Motor neuron (in vitro differentiated cells): Measurements from ENCODE around the gene RBMS1. TPM values are rescaled to one million over a fixed set of nuclear protein-coding genes. Genes with fewer than 3 reads are reported as not detected.

Source experiments
- ATAC-seq, 8 experiments: fragments of 200-7000 bp; cut with Tn5 transposase; replicated peaks in 6 of 8; 2 replicates each; pipeline ENCODE4 v1.8.0; 2021; ENCODE audit warnings: mild to moderate bottlenecking in 8 of 8, moderate library complexity in 8 of 8
- H3K27ac ChIP-seq, 2 donors: fragments of 250-450 bp; sonication (Bioruptor Pico); 2 replicates each; pipeline ENCODE4 v1.9.0; 2021; ENCODE audit warnings: antibody characterized with exemption in 2 of 2, mild to moderate bottlenecking in 2 of 2, moderate library complexity in 1 of 2
- H3K4me1 ChIP-seq, 2 donors: fragments of 250-450 bp; sonication (Bioruptor Pico); replicated peaks in 1 of 2; 2 replicates each; pipeline ENCODE4 v1.6.1; 2021; ENCODE audit warnings: antibody characterized with exemption in 2 of 2, mild to moderate bottlenecking in 2 of 2, moderate library complexity in 1 of 2
- H3K4me3 ChIP-seq, 5 donors: fragments of 250-450 bp; sonication (Bioruptor Pico); 2 replicates each; pipeline ENCODE4 v1.9.0; 2021; ENCODE audit warnings: antibody characterized with exemption in 5 of 5, mild to moderate bottlenecking in 5 of 5, moderate library complexity in 4 of 5
- WGBS, 10 experiments: fragments of 450-650 bp; shearing (Covaris generic); methylation state at CpG; one replicate each; pipeline ENCODE4 v1.0.0; 2022; 5-methylcytosine and 5-hydroxymethylcytosine counted together
- in situ Hi-C, 9 experiments: fragments of 400-800 bp; cut with MboI; loops; one replicate each; pipeline ENCODE4 v1.15.0; 2021; ENCODE audit warnings: low sequenced_read_pairs in 9 of 9, low pct_unique_long_range_greater_than_20kb in 2 of 9; ENCODE audit not compliant: unreplicated experiment in 9 of 9
- total RNA-seq, 8 experiments: library from RNA; unstranded; fragments of 300-600 nt; gene quantifications; 2 replicates each; pipeline versions ENCODE4 v1.2.3 to v1.2.4, GENCODE V29; 2022

Gene RBMS1
- total RNA-seq, 8 experiments from 2014 or later = 17.9 to 172 (median 53.5) TPM

DNA sequence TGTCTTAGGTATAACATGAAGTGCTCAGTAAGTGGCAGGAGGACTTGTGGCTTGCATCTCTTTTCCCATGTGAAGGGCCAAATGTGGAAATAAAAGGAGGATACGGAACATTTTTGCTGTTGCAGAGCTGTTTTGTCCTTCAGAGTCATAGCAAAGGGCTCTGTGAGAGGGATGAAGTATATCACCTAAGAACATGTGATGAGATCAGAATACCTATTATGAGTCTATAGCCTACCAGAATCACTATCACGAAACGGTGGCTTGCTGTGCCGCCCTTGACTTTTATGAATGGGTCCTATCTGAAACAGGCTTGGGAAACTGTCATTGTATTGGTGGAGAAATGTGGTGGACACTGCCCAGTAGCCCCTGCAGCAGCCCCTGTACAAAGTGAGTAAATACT lies 226.6 kb downstream of the RBMS1 start:
- ATAC-seq = no peak

DNA sequence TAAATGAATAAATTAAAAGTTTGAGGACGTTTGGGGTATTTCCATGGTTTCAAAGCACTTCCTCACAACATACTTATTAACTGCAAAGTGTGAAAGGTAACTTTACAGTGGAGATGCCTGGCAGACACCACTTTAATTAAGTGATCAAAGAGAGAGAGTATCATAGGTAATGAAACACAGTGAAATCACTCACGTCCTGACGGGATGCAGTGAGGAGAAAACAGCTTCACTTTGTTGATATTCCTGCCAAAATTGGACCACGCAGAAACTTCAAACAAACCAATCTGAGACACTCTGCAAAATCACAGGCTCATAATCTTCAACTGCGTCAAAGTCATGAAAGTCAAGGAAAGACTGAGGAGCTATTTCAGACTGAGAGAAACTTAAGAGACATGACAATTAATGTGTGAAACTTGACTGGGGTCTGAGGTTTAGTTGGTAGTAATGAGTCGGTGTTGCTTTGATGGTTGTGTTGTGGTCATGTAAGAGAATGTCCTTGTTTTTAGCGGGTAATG lies 227.5 kb downstream of the RBMS1 start:
- H3K27ac ChIP-seq = no peak overlapping the region
- in situ Hi-C loops = no loop called here
- 69 to 100% (median 85%) methylated on average over 3 to 7 of the region's 7 CpGs; no CpG with 5 or more reads in 1 of the 10 experiments for WGBS, 10 experiments
- H3K4me1 ChIP-seq = peaks cover 16 to 21% of the 10 kb centered on the region in 2 donors
- H3K4me3 ChIP-seq = no peak overlapping the region
- ATAC-seq = no peak

More for the DNA sequence above, 226.6 kb downstream of the RBMS1 start:
- Histone ChIP-seq H3K27ac (no peak overlapping the region), H3K4me3 (no peak overlapping the region), H3K4me1 (peaks cover 16 to 24% of the 10 kb centered on the region in 2 donors)
- in situ Hi-C loops = no loop called here
- WGBS, 10 experiments = 96 to 100% (median 100%) methylated on average over 1 to 4 of the region's 4 CpGs; no CpG with 5 or more reads in 2 of the 10 experiments

DNA sequence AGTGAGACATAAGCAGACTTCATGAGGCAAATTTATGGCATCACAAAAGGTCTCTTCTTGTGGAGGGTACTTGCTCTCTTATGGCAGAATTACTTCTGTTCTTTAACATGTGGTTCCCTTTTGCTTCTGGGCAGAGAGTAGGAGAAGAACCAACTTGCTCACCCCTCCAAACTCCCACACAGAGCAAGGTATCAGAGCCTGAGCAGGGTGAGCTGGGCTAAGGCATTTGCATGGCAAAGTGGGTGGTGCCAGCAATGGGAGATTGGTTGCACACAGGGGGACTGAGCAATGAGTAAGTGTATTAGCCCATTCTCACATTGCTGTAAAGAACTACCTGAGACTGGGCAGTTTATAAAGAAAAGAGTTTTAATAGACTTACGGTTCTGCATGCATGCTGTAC lies 229.3 kb downstream of the RBMS1 start:
- WGBS, 10 experiments = 80 to 100% (median 90%) methylated on average over 1 of the region's 1 CpG; no CpG with 5 or more reads in 4 of the 10 experiments

DNA sequence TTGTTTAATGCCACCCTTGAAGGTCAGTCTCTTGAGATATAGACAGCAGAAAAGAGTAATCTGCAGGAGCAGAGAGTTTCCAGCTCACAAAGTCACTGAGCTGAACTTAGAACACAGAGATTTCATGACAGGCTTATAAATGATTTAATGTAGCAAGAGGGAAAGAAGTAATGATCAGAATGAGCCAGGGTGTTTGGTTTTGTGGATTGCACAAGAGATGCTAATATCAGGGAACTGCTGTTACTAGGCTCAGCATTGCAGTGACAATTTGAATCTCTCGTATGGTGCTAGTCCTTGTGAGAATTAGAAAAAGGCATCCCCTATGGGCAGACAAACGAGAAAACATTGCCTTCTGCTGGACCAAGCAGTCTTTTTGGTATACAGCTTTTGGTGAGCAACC lies 231.9 kb downstream of the RBMS1 start:
- peak in 4 of 8 experiments; percentile 29 to 59 (median 36) for ATAC-seq

More for the DNA sequence above, 229.3 kb downstream of the RBMS1 start:
- Histone ChIP-seq H3K4me1 (peaks cover 4 to 6% of the 10 kb centered on the region in 2 donors), H3K27ac (no peak overlapping the region), H3K4me3 (no peak overlapping the region)
- in situ Hi-C loops = no loop called here
- no peak for ATAC-seq

DNA sequence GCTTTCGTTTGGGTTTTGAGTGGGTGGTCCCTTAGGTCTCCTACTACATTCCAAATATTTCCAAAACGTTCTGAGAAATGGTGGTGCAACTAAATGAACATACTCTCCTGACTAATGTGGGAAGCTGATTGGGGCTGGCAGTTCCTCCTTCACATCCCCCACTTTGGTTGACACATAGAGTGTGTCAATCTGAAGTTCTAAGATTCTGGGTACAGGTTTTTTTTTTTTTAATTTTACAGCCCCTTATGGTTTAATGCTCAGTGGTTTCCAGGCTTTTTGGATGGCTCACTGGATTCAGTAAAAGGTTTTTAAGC lies 235.2 kb downstream of the RBMS1 start:
- Histone ChIP-seq H3K4me3 (no peak overlapping the region), H3K27ac (no peak overlapping the region), H3K4me1 (no peaks in the 10 kb centered on the region)
- in situ Hi-C loops = no loop called here
- no peak for ATAC-seq
- 50 to 92% (median 67%) methylated on average over 1 to 2 of the region's 2 CpGs; no CpG with 5 or more reads in 2 of the 10 experiments for WGBS, 10 experiments

More for the DNA sequence above, 231.9 kb downstream of the RBMS1 start:
- H3K4me3 ChIP-seq = no peak overlapping the region
- no peak overlapping the region for H3K27ac ChIP-seq
- no peaks in the 10 kb centered on the region for H3K4me1 ChIP-seq
- in situ Hi-C loops = no loop called here
- WGBS, 10 experiments = 42 to 100% (median 69%) methylated on average over 2 of the region's 2 CpGs; no CpG with 5 or more reads in 3 of the 10 experiments

DNA sequence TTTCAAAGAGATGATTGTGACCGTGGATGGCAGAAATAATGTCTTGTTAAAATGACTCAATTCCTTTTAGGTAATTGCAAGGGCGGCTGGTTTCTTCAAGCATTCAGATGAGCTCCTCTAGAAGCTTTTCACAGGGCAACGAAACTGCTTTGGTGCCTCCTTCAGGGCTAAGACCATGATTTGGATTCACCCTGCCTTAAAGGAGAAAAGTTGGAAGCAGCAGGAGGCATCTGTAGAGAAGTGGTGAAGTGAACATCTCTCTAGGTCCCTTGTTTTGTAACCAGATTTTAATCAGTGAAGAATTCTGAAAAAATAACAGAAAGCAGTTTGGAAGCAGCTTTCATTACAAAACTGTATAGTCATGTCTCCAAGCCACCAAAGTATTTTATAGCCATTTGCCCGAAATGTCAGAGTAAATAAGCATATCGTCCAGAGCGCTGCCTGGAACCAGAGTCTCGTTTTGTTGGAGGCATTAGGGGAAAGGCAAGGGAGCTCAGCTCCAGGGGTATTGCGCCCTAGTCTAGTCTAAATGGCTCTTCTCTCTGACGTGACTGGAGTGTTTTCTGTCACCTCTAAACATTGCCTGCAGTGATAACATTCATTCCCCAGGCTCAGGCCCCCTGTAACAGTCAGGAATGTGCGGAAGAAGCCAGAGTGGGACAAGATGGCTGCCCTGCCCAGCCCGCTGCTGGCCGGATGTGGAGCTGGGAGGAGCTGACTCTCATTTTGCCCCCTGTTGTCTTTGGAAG lies 235.7 kb downstream of the RBMS1 start:
- WGBS, 10 experiments = 73 to 100% (median 92%) methylated on average over 1 to 11 of the region's 12 CpGs
- H3K4me1 ChIP-seq = no peaks in the 10 kb centered on the region
- H3K4me3 ChIP-seq = no peak overlapping the region
- no peak for ATAC-seq
- in situ Hi-C loops = no loop called here
- no peak overlapping the region for H3K27ac ChIP-seq

DNA sequence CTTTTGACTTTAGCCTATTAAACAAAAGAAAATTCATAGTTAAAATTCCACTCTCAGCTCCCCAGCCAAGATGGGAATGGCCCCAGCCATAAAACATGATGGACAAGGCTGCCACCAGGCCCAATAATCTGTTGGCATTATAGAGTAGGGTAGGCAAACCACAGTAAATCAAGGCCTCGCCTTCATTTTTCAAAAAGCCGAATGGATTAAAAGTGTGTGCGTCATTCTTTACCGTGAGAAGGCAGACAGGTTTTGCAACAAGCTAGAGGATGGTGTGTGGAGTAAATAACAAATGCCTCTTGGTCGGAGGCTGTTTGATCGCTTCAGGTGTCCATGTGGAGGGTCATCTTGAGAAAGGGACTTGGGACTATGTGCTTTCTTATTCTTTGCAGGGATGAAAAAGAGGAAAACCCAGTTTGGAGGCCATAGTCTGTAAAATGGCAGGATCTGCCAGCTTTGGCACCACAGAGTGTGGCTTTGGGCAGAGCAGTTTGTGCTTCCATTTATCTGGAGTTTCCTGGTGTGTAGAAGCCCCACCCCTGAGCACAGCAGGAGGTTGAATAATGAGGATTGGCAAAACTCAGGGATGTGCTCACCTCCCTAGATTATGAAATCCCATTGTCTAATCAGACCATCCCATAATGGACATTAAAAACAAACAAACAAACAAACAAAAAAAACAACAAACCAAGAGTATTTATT lies 236.4 kb downstream of the RBMS1 start:
- no peak overlapping the region for H3K27ac ChIP-seq
- no peak overlapping the region for H3K4me3 ChIP-seq
- ATAC-seq = peak in 2 of 8 experiments; percentile 12 to 33
- in situ Hi-C loops = no loop called here
- WGBS, 10 experiments = 80 to 100% (median 85%) methylated on average over 2 to 6 of the region's 6 CpGs; no CpG with 5 or more reads in 2 of the 10 experiments
- H3K4me1 ChIP-seq = no peaks in the 10 kb centered on the region

DNA sequence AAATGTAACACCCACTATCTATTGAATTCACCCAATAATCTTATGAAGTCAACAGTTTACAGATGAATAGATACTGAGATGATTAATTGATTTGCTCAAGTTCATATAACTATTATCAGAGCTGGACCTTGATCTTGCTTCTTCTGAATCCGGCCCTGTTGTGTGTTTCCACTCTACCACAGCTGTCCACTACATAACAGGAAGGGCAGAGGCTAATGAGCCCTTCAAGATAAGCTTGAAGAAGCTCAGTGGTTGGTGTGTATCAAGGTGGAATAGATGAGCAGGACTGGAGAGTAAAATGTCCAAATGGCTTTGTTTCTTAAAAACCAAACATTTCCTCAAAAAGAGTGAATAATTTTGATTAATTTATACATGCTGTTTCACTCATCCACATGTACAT lies 237.1 kb downstream of the RBMS1 start:
- WGBS, 10 experiments = 33 to 100% (median 88%) methylated on average over 1 of the region's 1 CpG; no CpG with 5 or more reads in 4 of the 10 experiments
- no peaks in the 10 kb centered on the region for H3K4me1 ChIP-seq
- in situ Hi-C loops = no loop called here
- no peak overlapping the region for H3K4me3 ChIP-seq
- H3K27ac ChIP-seq = no peak overlapping the region
- ATAC-seq = peak in 2 of 8 experiments; percentile 9 to 57

DNA sequence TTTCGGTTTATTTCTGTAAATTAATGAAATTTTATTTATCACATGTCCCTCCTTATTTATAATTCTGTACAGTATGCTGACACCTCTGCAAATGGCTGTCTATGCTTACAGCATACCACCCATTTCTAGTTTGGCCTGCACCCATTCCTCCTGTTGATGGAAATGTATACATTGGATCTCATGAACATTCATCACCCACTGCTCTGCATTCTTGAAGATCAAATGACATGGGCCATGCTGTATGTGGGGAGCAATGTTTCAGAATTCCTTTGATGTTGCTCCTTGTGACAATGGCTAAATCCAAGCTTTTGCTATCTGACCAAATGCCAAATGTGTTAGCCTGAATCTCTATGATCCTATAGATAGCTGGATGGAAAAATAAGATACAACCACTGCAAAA lies 238.2 kb downstream of the RBMS1 start:
- in situ Hi-C loops = no loop called here
- H3K4me3 ChIP-seq = no peak overlapping the region
- no peaks in the 10 kb centered on the region for H3K4me1 ChIP-seq
- ATAC-seq = no peak
- 89 to 100% (median 100%) methylated on average over 1 of the region's 1 CpG; no CpG with 5 or more reads in 3 of the 10 experiments for WGBS, 10 experiments
- H3K27ac ChIP-seq = no peak overlapping the region

DNA sequence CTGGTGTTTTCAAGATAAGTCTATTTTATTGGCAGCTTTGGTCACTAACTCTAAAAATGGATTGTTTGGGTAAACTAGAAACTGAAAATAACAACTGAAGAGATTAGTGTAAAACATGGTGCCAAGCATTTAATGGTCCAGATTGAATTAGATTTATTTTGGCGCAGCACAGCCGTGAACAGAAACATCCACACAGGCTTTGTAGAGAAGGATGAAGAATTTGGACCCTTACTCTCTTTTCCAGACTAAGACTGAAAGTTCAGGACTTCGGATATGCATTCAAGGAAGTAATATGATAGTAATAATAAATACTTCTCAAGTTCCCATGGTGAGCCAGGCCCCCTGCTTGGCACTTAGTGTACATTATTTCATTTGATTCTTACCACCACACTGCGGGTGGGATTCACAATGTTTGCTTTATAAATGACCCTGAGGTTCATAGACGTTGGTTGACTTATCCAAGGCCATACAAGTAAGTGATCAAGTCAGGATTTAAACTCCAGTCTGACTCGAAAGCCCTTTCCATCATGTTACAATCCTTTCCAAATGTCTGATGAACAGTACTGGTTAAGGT lies 239.3 kb downstream of the RBMS1 start:
- in situ Hi-C loops = no loop called here
- WGBS, 10 experiments = 83 to 100% (median 96%) methylated on average over 1 to 6 of the region's 6 CpGs; no CpG with 5 or more reads in 1 of the 10 experiments
- no peak for ATAC-seq

DNA sequence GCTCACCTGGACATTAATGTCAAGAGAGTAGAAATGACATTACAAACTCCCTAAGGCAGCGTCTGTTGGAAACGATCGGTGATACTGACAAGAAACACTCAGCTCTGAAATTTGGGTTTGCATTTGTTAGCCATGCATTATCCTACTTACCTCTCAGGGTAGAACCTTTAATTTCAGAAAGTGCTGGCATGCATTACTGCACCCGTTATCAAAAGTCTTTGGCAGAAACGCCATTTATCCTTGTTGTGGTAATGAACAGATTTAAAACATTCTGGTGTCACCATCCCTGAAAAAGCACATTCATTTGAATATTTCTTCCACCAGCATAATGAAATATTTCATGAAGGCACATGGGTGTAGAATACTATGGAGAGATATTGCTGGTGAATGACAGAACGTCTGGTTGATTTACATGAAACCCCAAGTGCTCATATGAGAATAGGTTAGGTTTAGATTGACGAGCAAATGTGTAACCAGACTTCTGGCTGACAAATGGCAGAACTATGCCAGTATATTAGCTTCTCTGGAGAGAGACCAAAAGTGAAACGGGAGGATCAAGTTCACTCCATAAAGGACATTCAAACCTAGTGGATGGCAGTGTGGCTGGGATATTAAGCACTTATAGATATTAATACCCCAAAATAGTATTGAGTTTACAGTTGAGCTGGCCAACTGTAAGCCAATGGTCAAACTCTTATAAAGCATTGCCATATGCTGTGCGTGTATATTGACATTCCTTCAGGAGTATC lies 240.0 kb downstream of the RBMS1 start:
- H3K4me3 ChIP-seq = no peak overlapping the region
- 33 to 97% (median 85%) methylated on average over 2 to 8 of the region's 9 CpGs for WGBS, 10 experiments
- no peak overlapping the region for H3K27ac ChIP-seq
- in situ Hi-C loops = no loop called here
- ATAC-seq = peak in 2 of 8 experiments; percentile 7 to 18
- H3K4me1 ChIP-seq = no peaks in the 10 kb centered on the region

More for the DNA sequence above, 239.3 kb downstream of the RBMS1 start:
- Histone ChIP-seq H3K27ac (no peak overlapping the region), H3K4me1 (no peaks in the 10 kb centered on the region), H3K4me3 (no peak overlapping the region)

DNA sequence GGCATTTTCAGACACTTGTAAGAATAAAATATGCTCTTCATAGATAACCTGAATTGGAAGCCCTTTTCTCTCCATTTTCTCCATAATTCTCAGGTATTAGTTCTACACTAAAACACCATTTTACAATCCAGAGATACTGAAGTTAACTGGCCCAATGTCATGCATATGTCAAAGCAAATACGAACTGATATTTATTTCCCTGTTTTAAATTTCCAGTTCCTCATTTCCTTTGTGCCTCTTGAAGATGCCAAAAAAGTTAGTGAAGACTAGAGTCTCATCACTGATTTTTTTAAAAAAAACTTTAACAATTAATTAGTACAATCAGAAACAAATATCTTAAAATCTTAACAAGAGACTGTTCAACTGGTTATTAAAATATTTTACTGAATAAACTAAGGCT lies 240.7 kb downstream of the RBMS1 start:
- WGBS, 10 experiments = 40 to 100% (median 86%) methylated on average over 1 of the region's 1 CpG; no CpG with 5 or more reads in 2 of the 10 experiments
- no peak for ATAC-seq
- in situ Hi-C loops = no loop called here
- H3K27ac ChIP-seq = no peak overlapping the region
- peaks cover 0 to under 1% of the 10 kb centered on the region in 2 donors for H3K4me1 ChIP-seq
- no peak overlapping the region for H3K4me3 ChIP-seq
